GM18520 (cell line): ENCODE data around the gene VDR.

Source experiments
- ATAC-seq: cut with Tn5 transposase; IDR thresholded peaks from one replicate; pipeline ENCODE4 v1.9.1; 2021; ENCODE audit not compliant: unreplicated experiment

The VDR gene

GRCh38 chr12:47894652-47895051, 10.1 kb downstream of the VDR start:
- ATAC-seq, result no peak

- no peak for ATAC-seq
Measured at GRCh38 chr12:47894068-47894467, 10.7 kb downstream of the VDR start.

GRCh38 chr12:47892819-47893218, 12.0 kb downstream of the VDR start:
- ATAC-seq, result no peak

GRCh38 chr12:47891356-47891755, 13.4 kb downstream of the VDR start:
- ATAC-seq, result no peak

- peak; percentile 48 for ATAC-seq
Measured at GRCh38 chr12:47889040-47889439, 15.8 kb downstream of the VDR start.

- ATAC-seq, result no peak
Measured at GRCh38 chr12:47888153-47888819, 16.5 kb downstream of the VDR start.

GRCh38 chr12:47887529-47887928, 17.3 kb downstream of the VDR start:
- ATAC-seq, result no peak

- no peak for ATAC-seq
Measured at GRCh38 chr12:47886510-47887240, 18.1 kb downstream of the VDR start.

GRCh38 chr12:47885566-47885965, 19.2 kb downstream of the VDR start:
- ATAC-seq, result no peak

GRCh38 chr12:47885012-47885501, 19.7 kb downstream of the VDR start:
- ATAC-seq, result peak; percentile 40

GRCh38 chr12:47884501-47884900, 20.3 kb downstream of the VDR start:
- ATAC-seq, result no peak

- ATAC-seq, result no peak
Measured at GRCh38 chr12:47883663-47884195, 21.1 kb downstream of the VDR start.

- peak; percentile 43 for ATAC-seq
Measured at GRCh38 chr12:47882781-47883546, 21.8 kb downstream of the VDR start.

GRCh38 chr12:47881826-47882427, 22.9 kb downstream of the VDR start:
- ATAC-seq, result no peak

- no peak for ATAC-seq
Measured at GRCh38 chr12:47881051-47881450, 23.7 kb downstream of the VDR start.

GRCh38 chr12:47878918-47879481, 25.8 kb downstream of the VDR start:
- no peak for ATAC-seq

- ATAC-seq, result no peak
Measured at GRCh38 chr12:47878293-47878917, 26.4 kb downstream of the VDR start.

- no peak for ATAC-seq
Measured at GRCh38 chr12:47877081-47877480, 27.7 kb downstream of the VDR start.

GRCh38 chr12:47876440-47876960, 28.3 kb downstream of the VDR start:
- no peak for ATAC-seq
